PFSK-1 (cell line): ENCODE data around the gene PGLYRP2.

Source experiments
- FOXP2 ChIP-seq: optimal IDR thresholded peaks from 2 replicates; pipeline ENCODE3; 2011; ENCODE audit warnings: borderline replicate concordance, control low read depth, inconsistent platforms; ENCODE audit not compliant: insufficient read depth; ENCODE audit errors: extremely low read length, extremely low read depth
- POLR2AphosphoS5 ChIP-seq: IDR thresholded peaks from 2 replicates; pipeline ENCODE4 v1.6.1; 2012; ENCODE audit warnings: low read depth, mild to moderate bottlenecking, control low read depth, low read length, moderate library complexity
- SIN3A ChIP-seq: IDR thresholded peaks from 2 replicates; pipeline ENCODE4 v1.6.1; 2012; ENCODE audit warnings: mild to moderate bottlenecking, low read length, moderate library complexity, borderline replicate concordance; ENCODE audit not compliant: insufficient read depth
- TAF1 ChIP-seq: IDR thresholded peaks from 2 replicates; pipeline ENCODE4 v1.6.1; 2012; ENCODE audit warnings: low read length, control low read depth, borderline replicate concordance; ENCODE audit not compliant: insufficient read depth
- TF ChIP-seq, protein P1 (sequence below), 2 experiments: IDR thresholded peaks; 2 replicates each; pipeline versions ENCODE4 v1.6.1 to v1.8.0; 2011 to 2012; ENCODE audit warnings: low read depth in 2 of 2, low read length in 2 of 2, control low read depth in 1 of 2, inconsistent platforms in 1 of 2, mild to moderate bottlenecking in 1 of 2, moderate library complexity in 1 of 2; ENCODE audit not compliant: insufficient read depth in 1 of 2

PGLYRP2 gene

GRCh38 chr19:15456441-15456840 lies 22.9 kb downstream of the PGLYRP2 start:
- TF ChIP-seq FOXP2 (no peak), TAF1 (no peak), POLR2AphosphoS5 (no peak), SIN3A (no peak)
- TF ChIP-seq, protein P1, sequence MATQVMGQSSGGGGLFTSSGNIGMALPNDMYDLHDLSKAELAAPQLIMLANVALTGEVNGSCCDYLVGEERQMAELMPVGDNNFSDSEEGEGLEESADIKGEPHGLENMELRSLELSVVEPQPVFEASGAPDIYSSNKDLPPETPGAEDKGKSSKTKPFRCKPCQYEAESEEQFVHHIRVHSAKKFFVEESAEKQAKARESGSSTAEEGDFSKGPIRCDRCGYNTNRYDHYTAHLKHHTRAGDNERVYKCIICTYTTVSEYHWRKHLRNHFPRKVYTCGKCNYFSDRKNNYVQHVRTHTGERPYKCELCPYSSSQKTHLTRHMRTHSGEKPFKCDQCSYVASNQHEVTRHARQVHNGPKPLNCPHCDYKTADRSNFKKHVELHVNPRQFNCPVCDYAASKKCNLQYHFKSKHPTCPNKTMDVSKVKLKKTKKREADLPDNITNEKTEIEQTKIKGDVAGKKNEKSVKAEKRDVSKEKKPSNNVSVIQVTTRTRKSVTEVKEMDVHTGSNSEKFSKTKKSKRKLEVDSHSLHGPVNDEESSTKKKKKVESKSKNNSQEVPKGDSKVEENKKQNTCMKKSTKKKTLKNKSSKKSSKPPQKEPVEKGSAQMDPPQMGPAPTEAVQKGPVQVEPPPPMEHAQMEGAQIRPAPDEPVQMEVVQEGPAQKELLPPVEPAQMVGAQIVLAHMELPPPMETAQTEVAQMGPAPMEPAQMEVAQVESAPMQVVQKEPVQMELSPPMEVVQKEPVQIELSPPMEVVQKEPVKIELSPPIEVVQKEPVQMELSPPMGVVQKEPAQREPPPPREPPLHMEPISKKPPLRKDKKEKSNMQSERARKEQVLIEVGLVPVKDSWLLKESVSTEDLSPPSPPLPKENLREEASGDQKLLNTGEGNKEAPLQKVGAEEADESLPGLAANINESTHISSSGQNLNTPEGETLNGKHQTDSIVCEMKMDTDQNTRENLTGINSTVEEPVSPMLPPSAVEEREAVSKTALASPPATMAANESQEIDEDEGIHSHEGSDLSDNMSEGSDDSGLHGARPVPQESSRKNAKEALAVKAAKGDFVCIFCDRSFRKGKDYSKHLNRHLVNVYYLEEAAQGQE (IDR thresholded peaks at IDR 0.05; ENCODE audit: insufficient read depth in 1 of 2, low read depth in 2 of 2, low read length in 2 of 2): no peak

DNA sequence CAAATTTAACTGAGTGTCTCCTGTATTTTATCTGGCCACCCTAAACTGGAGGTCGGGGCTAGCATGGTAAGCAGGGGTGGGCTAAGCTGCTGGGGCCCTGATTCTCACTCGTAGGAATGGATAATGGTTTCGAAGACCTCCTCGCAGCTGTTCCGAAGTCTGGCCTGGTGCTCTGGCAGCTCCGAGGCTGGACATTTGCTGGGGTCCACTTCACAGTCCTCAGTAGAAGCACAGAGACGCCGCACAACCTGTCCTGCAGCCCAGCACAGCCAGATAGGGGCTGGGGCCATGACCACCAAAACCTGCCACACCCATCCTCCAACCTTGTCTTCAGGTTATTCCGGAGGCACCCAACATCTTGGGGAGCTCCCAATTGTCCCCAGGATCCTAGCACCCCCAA lies 23.3 kb downstream of the PGLYRP2 start:
- TF ChIP-seq POLR2AphosphoS5 (no peak), TAF1 (no peak), SIN3A (no peak), FOXP2 (no peak)
- TF ChIP-seq, protein P1 (IDR thresholded peaks at IDR 0.05; ENCODE audit: insufficient read depth in 1 of 2, low read depth in 2 of 2, low read length in 2 of 2): no peak

DNA sequence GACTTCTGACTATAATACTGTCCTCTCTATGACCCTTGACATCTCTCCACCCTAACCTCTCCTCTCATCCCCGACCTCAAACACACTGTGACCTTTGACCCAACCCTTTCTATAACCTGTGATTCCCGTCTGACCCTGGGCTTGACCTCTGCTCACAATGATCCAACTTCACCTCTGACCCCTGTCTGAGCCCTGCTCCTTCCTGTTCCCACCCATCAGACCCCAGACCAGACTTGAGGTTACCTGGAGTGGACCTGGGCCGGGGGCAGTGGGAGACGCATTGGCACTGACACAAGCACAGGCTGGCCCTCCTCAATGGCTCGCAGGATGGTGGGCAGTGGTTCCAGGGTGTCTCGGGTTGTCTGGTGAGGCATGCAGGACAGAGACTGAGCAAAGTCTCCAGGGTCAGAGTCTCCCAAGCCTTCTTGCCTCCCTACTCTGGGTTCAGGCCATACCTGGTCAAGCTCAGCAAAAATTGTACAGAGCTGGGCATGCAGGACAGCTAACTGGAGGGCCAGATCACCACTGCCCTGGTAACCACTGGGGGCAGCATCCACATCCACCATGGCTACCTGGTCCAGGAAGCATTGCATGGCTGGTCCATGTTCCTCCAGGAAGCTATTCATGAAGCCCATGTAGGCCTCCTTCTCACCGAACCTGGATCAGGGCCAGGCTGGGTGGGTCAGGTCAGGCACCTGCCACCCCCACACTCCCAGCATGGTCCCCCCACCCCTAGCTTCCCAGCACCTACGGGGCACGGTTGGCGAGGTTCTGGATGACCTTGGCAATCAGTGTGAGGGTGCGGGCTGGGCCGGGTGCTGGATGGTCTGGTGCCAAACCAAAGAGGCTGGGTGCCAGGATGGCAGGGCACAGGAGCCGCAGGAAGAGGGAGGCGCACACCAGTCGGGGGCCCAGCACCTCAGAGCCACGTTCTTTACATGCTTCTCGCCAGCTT lies 25.1 kb downstream of the PGLYRP2 start:
- TF ChIP-seq POLR2AphosphoS5 (no peak), TAF1 (no peak), FOXP2 (no peak), SIN3A (no peak)
- TF ChIP-seq, protein P1 (IDR thresholded peaks at IDR 0.05; ENCODE audit: insufficient read depth in 1 of 2, low read depth in 2 of 2, low read length in 2 of 2): no peak

- TF ChIP-seq, protein P1 (IDR thresholded peaks at IDR 0.05; ENCODE audit: insufficient read depth in 1 of 2, low read depth in 2 of 2, low read length in 2 of 2): no peak
- TF ChIP-seq FOXP2: no peak
- no peak for TF ChIP-seq SIN3A
- TF ChIP-seq POLR2AphosphoS5: no peak
- TF ChIP-seq TAF1: no peak
Observed at GRCh38 chr19:15453091-15453578, 26.2 kb downstream of the PGLYRP2 start.
